Activated T-cell treated with anti-CD3 and anti-CD28 coated beads for 48 hours (primary cell): ENCODE results near the gene SLC6A1.

ENCODE experiments used
- DNase-seq: peaks from one replicate; pipeline ENCODE4 v3.0.0-alpha.2; 2020; ENCODE audit warnings: low read depth

The SLC6A1 gene

GRCh38 chr3:10992017-10992942 lies at the start of gene SLC6A1:
SLC6A1 (plus strand) TSS chr3:10992748; CDS start chr3:11017212, 24,464 bp downstream.
- no peak for DNase-seq

GRCh38 chr3:10944866-10945265 lies 47.7 kb upstream of the SLC6A1 start:
- no peak for DNase-seq

GRCh38 chr3:10945683-10946287 lies 46.8 kb upstream of the SLC6A1 start:
- peak; percentile 54 for DNase-seq

GRCh38 chr3:10946526-10946925 lies 46.0 kb upstream of the SLC6A1 start:
- no peak for DNase-seq

GRCh38 chr3:10948326-10948725 lies 44.2 kb upstream of the SLC6A1 start:
- no peak for DNase-seq

GRCh38 chr3:10949197-10949596 lies 43.4 kb upstream of the SLC6A1 start:
- no peak for DNase-seq

GRCh38 chr3:10950476-10951294 lies 41.9 kb upstream of the SLC6A1 start:
- no peak for DNase-seq

- DNase-seq, result no peak
Observed at GRCh38 chr3:10951295-10951926, 41.1 kb upstream of the SLC6A1 start.

- no peak for DNase-seq
Observed at GRCh38 chr3:10952525-10952924, 40.0 kb upstream of the SLC6A1 start.

- no peak for DNase-seq
Observed at GRCh38 chr3:10954740-10955139, 37.8 kb upstream of the SLC6A1 start.

GRCh38 chr3:10955711-10956453 lies 36.7 kb upstream of the SLC6A1 start:
- no peak for DNase-seq

- no peak for DNase-seq
Observed at GRCh38 chr3:10956531-10956930, 36.0 kb upstream of the SLC6A1 start.

- no peak for DNase-seq
Observed at GRCh38 chr3:10956986-10957385, 35.6 kb upstream of the SLC6A1 start.

- DNase-seq, result no peak
Observed at GRCh38 chr3:10957976-10958749, 34.4 kb upstream of the SLC6A1 start.

- no peak for DNase-seq
Observed at GRCh38 chr3:10960255-10960654, 32.3 kb upstream of the SLC6A1 start.

- no peak for DNase-seq
Observed at GRCh38 chr3:10961921-10962320, 30.6 kb upstream of the SLC6A1 start.

- no peak for DNase-seq
Observed at GRCh38 chr3:10962481-10963036, 30.0 kb upstream of the SLC6A1 start.

GRCh38 chr3:10964537-10965167 lies 27.9 kb upstream of the SLC6A1 start:
- DNase-seq, result no peak

- DNase-seq, result no peak
Observed at GRCh38 chr3:10968401-10968800, 24.1 kb upstream of the SLC6A1 start.
